SK-N-SH (cell line): ENCODE results near the gene ADK.

ENCODE experiments used
- EZH2phosphoT487 ChIP-seq: fragments of 200-600 bp; sonication (generic); IDR thresholded peaks from 2 replicates; pipeline ENCODE4 v1.6.1; 2017; ENCODE audit warnings: low read depth, mixed run types, mild to moderate bottlenecking, antibody characterized with exemption, moderate library complexity, borderline replicate concordance
- USF2 ChIP-seq: fragments of 150-350 bp; IDR thresholded peaks from 2 replicates; pipeline ENCODE4 v1.6.1; 2017; ENCODE audit warnings: antibody characterized with exemption, low read length, low read depth, borderline replicate concordance
- TF ChIP-seq, protein P1 (sequence below): fragments of 200-600 bp; sonication (generic); IDR thresholded peaks from 2 replicates; pipeline ENCODE4 v1.6.1; 2017; ENCODE audit warnings: antibody characterized with exemption, mild to moderate bottlenecking, moderate library complexity

- TF ChIP-seq, protein P1, sequence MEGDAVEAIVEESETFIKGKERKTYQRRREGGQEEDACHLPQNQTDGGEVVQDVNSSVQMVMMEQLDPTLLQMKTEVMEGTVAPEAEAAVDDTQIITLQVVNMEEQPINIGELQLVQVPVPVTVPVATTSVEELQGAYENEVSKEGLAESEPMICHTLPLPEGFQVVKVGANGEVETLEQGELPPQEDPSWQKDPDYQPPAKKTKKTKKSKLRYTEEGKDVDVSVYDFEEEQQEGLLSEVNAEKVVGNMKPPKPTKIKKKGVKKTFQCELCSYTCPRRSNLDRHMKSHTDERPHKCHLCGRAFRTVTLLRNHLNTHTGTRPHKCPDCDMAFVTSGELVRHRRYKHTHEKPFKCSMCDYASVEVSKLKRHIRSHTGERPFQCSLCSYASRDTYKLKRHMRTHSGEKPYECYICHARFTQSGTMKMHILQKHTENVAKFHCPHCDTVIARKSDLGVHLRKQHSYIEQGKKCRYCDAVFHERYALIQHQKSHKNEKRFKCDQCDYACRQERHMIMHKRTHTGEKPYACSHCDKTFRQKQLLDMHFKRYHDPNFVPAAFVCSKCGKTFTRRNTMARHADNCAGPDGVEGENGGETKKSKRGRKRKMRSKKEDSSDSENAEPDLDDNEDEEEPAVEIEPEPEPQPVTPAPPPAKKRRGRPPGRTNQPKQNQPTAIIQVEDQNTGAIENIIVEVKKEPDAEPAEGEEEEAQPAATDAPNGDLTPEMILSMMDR = no peak
- no peak for TF ChIP-seq EZH2phosphoT487
- no peak for TF ChIP-seq USF2
Observed at GRCh38 chr10:74418285-74418872, 267.4 kb downstream of the ADK start.
